Loucy (cell line): ENCODE data around the gene EXOSC7.

Experiments
- H2AFZ ChIP-seq: fragments of 200-600 bp; sonication (generic); 2 replicates; pipeline ENCODE4 v1.6.0; 2016; ENCODE audit warnings: antibody characterized with exemption, mild to moderate bottlenecking, low read length, moderate library complexity
- H3F3A ChIP-seq: fragments of 200-600 bp; 2 replicates; pipeline ENCODE4 v1.6.0; 2016; ENCODE audit warnings: antibody characterized with exemption, low read depth, mild to moderate bottlenecking
- H3K27me3 ChIP-seq: fragments of 200-600 bp; sonication (generic); 2 replicates; pipeline ENCODE4 v1.6.1; 2014; ENCODE audit warnings: low read length, mild to moderate bottlenecking; ENCODE audit not compliant: insufficient read depth, poor library complexity, severe bottlenecking
- H3K36me3 ChIP-seq: fragments of 200-600 bp; sonication (generic); 2 replicates; pipeline ENCODE4 v1.6.1; 2016; ENCODE audit warnings: low read length; ENCODE audit not compliant: insufficient read depth
- H3K4me1 ChIP-seq: fragments of 200-600 bp; sonication (generic); 2 replicates; pipeline ENCODE4 v1.5.1; 2014; ENCODE audit warnings: low read length, mild to moderate bottlenecking; ENCODE audit not compliant: insufficient read depth, poor library complexity, severe bottlenecking
- H3K4me2 ChIP-seq: fragments of 200-600 bp; sonication (generic); 2 replicates; pipeline ENCODE4 v1.6.0; 2014; ENCODE audit warnings: antibody characterized with exemption, low read length, low read depth, mild to moderate bottlenecking; ENCODE audit not compliant: poor library complexity, severe bottlenecking
- H3K4me3 ChIP-seq: fragments of 200-600 bp; sonication (generic); 2 replicates; pipeline ENCODE4 v1.5.1; 2014; ENCODE audit warnings: low read length, mild to moderate bottlenecking, mixed read lengths; ENCODE audit not compliant: poor library complexity, severe bottlenecking
- H3K79me2 ChIP-seq: fragments of 200-600 bp; sonication (generic); 2 replicates; pipeline ENCODE4 v1.6.1; 2014; ENCODE audit warnings: low read length; ENCODE audit not compliant: insufficient read depth
- H3K9ac ChIP-seq: fragments of 200-600 bp; sonication (generic); 2 replicates; pipeline ENCODE4 v1.6.0; 2014; ENCODE audit warnings: mild to moderate bottlenecking, low read depth, low read length, moderate library complexity; ENCODE audit not compliant: poor library complexity, severe bottlenecking
- H3K9me2 ChIP-seq: fragments of 200-600 bp; sonication (generic); replicated peaks from 2 replicates; pipeline ENCODE4 v1.6.1; 2016; ENCODE audit warnings: low read depth, low read length, mixed read lengths
- H3K9me3 ChIP-seq: fragments of 200-600 bp; sonication (generic); 2 replicates; pipeline ENCODE4 v1.6.1; 2014; ENCODE audit warnings: mild to moderate bottlenecking, antibody characterized with exemption, low read length, low read depth; ENCODE audit not compliant: insufficient read depth
- H4K20me1 ChIP-seq: fragments of 200-600 bp; sonication (generic); 2 replicates; pipeline ENCODE4 v1.6.0; 2014; ENCODE audit warnings: antibody characterized with exemption, low read length, mild to moderate bottlenecking; ENCODE audit not compliant: insufficient read depth, poor library complexity, severe bottlenecking
- EZH2phosphoT487 ChIP-seq: fragments of 200-600 bp; IDR thresholded peaks from 2 replicates; pipeline ENCODE4 v1.6.1; 2018; ENCODE audit warnings: antibody characterized with exemption, mild to moderate bottlenecking, moderate library complexity, borderline replicate concordance
- TF ChIP-seq, protein P1 (sequence below): fragments of 200-600 bp; sonication (generic); conservative IDR thresholded peaks from 2 replicates; pipeline ENCODE4 v1.5.1; 2014; ENCODE audit warnings: mild to moderate bottlenecking, antibody characterized with exemption, low read length

Gene EXOSC7

DNA sequence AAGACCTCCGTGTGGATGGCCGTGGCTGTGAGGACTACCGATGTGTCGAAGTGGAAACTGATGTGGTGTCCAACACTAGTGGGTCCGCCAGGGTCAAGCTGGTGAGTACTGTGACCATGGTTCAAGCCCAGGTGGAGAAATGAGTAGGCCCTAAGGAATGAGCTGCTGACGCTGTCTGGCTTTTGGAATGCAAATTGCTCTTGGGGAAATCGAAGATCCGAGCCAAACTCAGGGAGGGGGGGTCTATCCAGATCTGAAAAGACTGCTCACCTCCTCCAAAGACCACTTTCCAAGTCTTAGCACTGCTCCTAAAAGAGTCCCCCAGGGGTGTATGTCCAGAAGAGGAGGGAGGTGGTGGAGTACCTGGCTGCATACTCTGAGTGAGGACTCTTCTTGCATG, 13.1 kb downstream of the EXOSC7 start:
- Histone ChIP-seq H3K4me1 (peaks cover 10% of the 10 kb centered on the region), H3K27me3 (no peaks in the 10 kb centered on the region), H3K79me2 (peaks cover 45% of the 10 kb centered on the region), H3K9ac (no peak overlapping the region), H2AFZ (no peak overlapping the region), H3K36me3 (peaks cover 42% of the 10 kb centered on the region; the same call in 1 of the 2 replicates), H3K4me2 (no peak overlapping the region), H3K9me2 (no peaks in the 10 kb centered on the region), H3K4me3 (no peak overlapping the region), H3K9me3 (no peaks in the 10 kb centered on the region), H3F3A (no peaks in the 10 kb centered on the region), H4K20me1 (peaks cover 27% of the 10 kb centered on the region)
- TF ChIP-seq, protein P1, sequence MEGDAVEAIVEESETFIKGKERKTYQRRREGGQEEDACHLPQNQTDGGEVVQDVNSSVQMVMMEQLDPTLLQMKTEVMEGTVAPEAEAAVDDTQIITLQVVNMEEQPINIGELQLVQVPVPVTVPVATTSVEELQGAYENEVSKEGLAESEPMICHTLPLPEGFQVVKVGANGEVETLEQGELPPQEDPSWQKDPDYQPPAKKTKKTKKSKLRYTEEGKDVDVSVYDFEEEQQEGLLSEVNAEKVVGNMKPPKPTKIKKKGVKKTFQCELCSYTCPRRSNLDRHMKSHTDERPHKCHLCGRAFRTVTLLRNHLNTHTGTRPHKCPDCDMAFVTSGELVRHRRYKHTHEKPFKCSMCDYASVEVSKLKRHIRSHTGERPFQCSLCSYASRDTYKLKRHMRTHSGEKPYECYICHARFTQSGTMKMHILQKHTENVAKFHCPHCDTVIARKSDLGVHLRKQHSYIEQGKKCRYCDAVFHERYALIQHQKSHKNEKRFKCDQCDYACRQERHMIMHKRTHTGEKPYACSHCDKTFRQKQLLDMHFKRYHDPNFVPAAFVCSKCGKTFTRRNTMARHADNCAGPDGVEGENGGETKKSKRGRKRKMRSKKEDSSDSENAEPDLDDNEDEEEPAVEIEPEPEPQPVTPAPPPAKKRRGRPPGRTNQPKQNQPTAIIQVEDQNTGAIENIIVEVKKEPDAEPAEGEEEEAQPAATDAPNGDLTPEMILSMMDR, result no peak
- no peak for TF ChIP-seq EZH2phosphoT487

DNA sequence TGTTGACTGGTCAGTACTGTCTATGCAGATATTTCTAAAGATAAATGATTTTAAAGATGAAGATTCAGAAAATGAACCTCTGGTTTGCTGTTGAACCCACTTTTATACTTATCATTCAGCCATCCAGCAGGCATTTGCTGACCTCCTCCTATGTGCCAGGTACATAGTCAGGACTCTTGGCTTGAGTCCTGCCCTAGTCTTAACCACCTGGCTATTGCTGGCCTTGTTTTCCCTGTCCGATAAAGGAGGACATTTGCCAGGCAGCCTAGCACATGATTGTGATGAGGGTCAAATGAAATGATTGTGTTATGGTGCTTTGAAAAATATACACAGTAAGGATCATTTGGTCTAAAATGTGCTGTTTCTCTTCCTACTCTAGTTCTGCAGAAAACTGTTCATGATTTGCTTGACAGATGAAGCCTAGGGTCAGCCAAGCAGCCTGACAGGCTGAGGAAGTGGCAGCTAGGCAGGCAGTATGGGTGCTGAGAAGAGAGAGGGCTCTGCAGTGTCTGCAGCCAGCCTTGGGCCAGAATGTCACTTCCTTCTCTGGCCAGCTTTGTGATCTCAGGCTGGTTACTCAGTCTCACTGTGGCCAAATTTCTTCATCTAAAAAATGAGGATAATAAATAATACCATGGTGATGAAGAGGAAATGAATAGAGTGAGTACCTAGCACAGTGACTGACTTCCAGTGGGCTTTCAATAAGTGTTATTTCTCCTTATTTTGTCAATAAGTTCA, 13.8 kb downstream of the EXOSC7 start:
- H3K9me2 ChIP-seq, result no peaks in the 10 kb centered on the region
- H3K9ac ChIP-seq, result no peak overlapping the region
- peaks cover 43% of the 10 kb centered on the region; the same call in 1 of the 2 replicates for H3K36me3 ChIP-seq
- H2AFZ ChIP-seq, result no peak overlapping the region
- peaks cover 3% of the 10 kb centered on the region for H3K4me1 ChIP-seq
- H3F3A ChIP-seq, result no peaks in the 10 kb centered on the region
- no peaks in the 10 kb centered on the region for H3K9me3 ChIP-seq
- TF ChIP-seq EZH2phosphoT487, result no peak
- TF ChIP-seq, protein P1, result no peak
- no peak overlapping the region for H3K4me3 ChIP-seq
- H3K4me2 ChIP-seq, result no peak overlapping the region
- H3K79me2 ChIP-seq, result peaks cover 40% of the 10 kb centered on the region
- H4K20me1 ChIP-seq, result peaks cover 24% of the 10 kb centered on the region
- no peaks in the 10 kb centered on the region for H3K27me3 ChIP-seq

DNA sequence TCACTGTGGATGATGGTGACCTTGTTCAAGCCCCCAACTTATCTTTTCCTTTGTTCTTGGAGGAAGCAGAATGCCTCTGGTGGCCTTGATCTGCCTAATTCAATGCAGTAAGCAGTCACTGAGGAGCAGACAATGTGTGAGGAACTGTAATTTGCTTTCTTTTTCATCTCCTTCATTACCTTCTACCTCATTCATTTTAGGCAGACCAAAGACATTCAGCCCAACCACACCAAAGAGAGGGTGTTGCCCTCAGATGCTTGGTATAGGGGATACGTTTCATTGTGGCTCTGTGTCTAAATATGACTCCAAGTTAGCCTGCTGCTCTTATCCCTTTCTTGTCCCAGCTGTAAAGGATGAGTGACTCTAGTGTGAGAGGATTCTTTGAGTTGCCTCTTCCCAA, 15.3 kb downstream of the EXOSC7 start:
- no peak overlapping the region for H3K4me2 ChIP-seq
- no peaks in the 10 kb centered on the region for H3K4me1 ChIP-seq
- TF ChIP-seq, protein P1, result no peak
- TF ChIP-seq EZH2phosphoT487, result no peak
- H3K36me3 ChIP-seq, result peaks cover 55% of the 10 kb centered on the region; the same call in 1 of the 2 replicates
- H2AFZ ChIP-seq, result no peak overlapping the region
- no peaks in the 10 kb centered on the region for H3K9me2 ChIP-seq
- no peaks in the 10 kb centered on the region for H3K27me3 ChIP-seq
- H3F3A ChIP-seq, result no peaks in the 10 kb centered on the region
- H3K4me3 ChIP-seq, result no peak overlapping the region
- H3K79me2 ChIP-seq, result peaks cover 35% of the 10 kb centered on the region; the same call in 1 of the 2 replicates
- H3K9me3 ChIP-seq, result no peaks in the 10 kb centered on the region
- peaks cover 21% of the 10 kb centered on the region for H4K20me1 ChIP-seq
- H3K9ac ChIP-seq, result no peak overlapping the region
